NCI-H1105 treated with DMSO at 0.1 percent for 48 hours (cell line): Measurements from ENCODE around the gene GAL3ST1.
"Not testable (repeated sequence)": the region's sequence is repeated elsewhere in the genome, so short reads cannot be mapped to it uniquely, and the experiment has no call there.

Experiments
- DNase-seq: peaks from one replicate; lab custom pipeline; 2025; lab: John Stamatoyannopoulos, UW

GAL3ST1 gene

DNA sequence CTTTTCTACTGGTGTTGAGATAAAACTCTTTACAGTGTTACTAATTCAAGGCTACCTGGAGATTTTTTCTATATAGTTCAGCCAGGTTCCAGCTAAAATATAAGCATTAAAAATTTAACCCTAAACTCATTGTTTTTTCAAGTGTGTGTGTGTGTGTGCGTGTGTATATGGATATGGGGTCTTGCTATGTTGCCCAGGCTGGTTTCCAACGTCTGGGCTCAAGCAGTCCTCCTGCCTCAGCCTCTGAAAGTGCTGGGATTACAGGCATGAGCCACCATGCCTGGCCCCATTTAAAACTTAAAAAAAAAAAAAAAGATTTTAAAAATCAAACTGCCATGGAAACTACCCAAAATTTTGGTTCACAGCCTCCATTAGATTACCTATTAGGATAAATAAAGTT, 21.7 kb upstream of the GAL3ST1 start:
- no peak for DNase-seq

DNA sequence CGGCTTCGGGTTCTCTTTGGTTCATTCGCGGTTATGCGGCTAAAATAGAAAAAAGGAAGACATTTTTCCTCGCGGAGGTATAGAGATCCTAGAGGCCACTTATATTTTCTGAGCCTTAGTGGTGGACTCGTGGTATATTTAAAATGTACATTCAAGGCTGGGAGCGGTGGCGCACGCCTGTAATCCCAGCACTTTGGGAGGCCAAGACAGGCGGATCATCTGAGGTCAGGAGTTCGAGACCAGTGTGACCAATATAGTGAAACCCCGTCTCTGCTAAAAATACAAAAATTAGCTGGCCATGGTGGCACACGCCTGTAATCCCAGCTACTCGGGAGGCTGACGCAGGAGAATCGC, 17.9 kb upstream of the GAL3ST1 start:
- not testable (repeated sequence) for DNase-seq

DNA sequence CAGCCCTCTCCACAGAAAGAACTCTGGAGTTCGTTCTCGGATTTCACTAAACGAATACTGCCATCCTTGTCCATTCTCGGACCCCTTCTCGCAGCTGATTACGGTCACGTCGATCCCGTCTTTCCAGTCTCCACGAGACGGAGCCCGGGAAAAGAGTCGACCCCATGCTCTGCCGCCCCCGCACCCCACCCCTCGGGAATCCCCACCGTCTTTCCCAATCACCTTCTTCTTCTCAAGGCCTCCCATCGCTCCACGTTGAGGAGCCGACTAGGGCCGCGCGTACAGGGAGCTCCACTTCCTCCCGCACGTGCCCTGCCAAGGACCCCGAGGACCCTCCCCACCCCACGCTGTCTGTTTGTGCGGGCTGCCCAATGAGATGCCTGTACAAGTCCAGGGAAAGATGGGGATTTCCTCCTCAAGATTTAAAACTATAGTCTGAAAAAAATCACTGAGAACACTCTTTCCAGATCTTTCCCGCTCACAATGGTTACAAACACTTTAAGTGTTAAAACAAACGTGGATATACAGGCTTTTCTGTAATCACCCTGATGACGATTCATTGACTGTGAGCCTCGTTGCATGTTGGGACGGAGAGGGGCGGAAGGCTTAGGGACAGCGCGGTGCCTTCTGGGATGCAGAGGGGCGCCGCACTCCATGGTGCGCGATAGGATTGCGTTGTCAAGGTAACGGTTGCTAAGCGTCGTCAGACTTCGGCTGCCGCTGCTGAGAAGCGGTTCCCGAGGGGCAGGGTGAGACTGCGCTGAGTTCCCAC, 17.3 kb upstream of the GAL3ST1 start, which contains the start of gene PES1:
Gene PES1 (minus strand): TSS at position 323 of the 772 bp plus-strand sequence. CDS start 77 bp downstream, at position 246.
- DNase-seq = peak; percentile 98

DNA sequence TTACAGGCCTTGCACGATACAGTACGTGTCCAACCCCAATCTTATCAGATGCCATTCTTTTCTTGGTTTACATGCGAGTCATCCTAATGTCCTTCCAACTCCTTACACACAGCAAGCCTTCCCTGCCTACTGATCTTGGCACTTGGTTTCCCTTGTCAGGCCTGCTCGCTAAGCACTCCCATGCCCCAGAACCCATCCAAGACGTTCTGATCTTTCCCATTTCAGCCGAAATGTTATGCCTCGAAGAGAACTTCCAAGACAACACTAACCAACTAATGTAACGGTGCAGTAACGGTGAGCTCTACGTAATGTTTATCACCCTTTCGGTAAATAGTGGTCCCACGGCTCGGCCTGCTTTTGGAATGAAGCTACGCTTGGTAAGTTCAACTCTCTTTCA, 16.7 kb upstream of the GAL3ST1 start:
- DNase-seq = no peak

DNA sequence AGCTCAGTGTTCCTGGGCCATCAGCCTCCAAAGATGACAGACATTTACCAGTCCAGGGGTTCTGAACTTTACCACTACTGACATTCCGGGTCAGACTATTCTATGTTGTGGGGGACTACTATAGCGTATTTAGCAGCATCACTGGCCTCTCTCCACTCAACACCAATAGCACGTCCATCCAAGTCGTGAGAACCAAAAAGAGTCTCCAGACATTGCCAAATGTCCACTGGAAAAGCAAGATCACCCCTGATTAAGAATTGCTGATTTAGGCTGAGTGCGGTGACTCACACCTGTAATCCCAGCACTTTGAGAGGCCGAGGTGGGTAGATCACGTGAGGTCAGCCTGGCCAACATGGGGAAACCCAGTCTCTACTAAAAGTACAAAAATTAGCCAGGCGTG, 11.9 kb upstream of the GAL3ST1 start:
- no peak for DNase-seq

DNA sequence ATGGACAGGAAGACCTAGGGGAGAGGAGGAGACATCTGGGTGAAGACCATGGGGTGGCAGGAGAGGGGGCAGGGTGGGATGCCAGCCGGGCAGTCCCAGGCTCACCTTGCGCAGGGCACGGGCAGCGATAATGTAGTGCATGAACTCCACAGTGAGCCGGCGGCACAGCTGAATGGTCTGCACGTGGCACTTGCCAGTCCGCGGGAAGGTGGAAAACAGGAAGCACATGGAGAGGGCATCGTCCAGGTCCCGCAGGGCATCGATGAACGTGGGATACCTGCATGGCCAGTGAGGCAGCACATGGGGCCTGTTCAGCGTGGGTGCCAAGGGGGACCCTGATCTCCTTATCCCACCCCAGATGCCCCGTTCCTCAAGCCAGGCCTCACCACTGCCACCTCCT, 10.0 kb upstream of the GAL3ST1 start:
- DNase-seq = no peak

DNA sequence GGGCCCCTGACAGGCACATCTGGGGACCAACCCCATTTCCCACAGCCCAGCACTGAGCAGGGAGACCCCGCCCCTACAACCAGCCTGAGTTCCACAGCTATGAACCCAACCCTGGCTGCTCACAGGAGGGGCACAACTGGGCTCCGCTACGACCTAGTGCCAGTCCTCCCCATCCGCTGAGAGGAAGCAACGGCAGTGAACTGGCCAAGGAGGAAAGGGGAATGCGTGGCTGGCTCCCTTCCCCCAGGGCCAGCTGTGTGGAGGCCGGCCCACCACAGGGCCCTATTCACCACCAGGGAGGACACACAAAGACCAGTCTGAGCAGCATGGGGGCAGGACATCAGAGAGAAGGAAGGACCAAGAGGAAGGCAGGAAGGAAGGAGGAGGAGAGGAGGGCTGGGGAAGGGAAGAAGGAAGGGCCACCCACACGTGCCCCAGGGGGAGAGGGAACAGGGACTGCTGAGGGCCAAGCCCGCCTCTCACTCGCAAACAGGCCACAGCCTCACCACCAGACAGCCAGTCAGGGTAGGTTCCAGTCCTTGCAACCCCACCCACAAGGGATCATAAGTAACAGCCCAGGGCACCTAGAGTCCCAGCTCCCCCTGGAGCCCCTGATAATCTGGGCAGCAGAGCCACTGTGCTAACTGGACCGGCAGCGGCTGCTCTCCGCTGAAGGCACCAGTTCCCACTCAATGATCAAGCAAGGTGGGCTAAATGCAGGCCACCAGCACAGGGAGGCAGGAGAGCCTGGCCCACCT, 8.5 kb upstream of the GAL3ST1 start:
- DNase-seq = no peak

DNA sequence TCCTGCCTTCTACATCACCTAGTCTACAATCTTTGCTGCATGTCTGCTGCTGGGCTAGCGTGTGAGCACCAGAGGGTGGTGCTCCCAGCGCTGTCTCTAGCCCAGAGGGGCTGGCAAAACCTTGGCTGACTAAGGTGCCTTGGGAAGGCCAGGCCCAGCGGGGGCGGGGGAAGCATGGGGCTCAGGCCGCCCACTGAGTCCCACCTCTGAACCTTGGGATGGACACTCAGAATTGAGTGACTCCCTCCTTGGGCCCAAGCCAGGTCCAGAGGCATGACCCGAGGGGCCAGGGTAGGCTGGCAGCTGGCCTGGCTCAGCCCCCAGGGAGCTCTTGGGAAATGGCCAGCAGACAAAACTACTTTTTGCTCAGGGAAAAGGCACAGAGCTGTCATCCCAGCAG, 7.6 kb upstream of the GAL3ST1 start:
- no peak for DNase-seq

DNA sequence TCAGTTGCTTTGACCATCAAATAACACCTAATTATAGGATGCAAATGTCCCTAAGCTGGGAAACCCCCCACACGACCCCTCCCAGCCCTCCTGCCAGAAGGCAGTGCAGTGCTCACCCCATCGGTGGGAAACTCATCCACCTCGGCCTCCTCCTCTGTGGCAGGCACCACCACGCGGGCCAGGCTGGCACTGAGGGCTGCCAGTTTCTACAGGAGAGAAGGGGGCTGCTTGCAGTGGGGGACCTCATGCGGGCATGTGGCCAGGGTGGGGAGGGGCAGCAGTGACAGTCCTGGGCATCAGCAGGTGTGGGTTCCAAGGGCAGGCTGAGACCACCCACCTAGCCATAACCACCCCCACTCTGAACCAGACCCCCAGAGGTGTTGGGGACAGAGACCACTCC, 6.4 kb upstream of the GAL3ST1 start:
- DNase-seq = no peak

DNA sequence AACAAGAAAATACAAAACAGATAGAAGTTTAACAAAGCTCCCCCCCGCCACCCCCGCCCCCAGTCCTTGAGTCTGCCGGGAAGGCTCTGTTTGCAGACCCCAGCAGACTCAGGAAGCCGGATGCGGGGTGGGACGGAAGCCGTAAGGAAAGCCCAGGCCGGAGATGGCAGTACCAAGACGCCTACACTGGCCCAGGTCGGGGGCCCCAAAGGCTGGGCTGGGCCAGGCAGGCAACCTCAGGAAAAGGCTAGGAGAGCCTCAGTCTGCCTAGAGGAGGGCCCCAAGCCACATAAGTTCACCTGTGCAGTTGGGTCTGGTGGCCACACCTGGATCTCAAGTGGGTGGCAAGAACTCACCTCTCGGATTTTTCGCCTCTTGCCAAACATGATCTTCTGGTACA, 4.0 kb upstream of the GAL3ST1 start:
- DNase-seq = no peak

DNA sequence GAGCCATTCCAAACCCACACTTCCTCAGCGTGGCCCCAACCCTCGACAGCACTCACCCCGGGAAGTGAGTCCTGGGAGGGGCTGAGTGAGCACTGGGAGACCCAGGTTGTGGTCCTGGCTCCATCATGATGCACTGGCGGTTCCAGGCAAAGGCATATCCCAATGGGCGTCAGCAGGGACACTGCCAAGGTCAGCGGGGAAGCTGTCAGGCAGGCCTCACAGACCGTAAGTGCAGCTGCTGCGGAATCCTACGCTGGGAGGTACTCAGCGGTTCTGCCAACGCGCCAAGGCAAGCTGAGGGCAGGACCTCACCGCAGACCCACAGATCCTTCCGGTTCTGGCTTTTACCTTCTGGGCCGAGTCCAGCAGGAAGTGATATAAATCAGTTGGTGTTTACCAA, 1.4 kb upstream of the GAL3ST1 start:
- no peak for DNase-seq

DNA sequence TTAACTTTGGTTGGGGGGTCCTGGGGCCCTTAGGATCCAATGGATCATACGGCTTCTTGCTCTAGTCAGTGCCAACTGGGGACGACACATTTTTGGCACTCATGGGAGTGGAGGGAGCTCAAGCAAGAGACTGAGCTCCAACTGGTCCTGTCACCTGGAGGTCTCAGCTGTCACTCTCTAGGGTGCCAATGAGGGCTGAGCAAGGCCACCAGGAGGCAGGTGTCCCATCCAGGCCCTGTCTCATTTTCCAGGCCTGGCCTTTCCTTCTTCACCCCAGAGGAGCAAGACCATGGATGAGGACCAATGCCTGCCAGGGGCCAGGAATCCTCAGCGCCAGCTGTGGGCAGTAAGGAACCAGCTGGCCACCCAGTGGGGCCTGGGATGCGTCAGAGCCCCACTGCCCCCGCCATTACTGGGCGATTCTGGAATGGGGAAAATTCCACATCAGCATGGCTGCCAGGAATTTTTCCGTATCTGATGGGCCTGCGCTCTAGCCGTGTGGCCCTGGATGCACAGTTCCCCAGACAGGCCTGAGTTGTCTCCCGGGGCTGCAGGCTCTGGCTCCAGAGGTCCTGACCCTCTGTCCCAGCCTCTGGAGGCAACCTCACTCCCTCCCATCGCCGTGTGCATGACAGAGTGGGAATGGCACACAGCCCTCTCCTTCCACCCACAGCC, 669 bp upstream of the GAL3ST1 start:
- DNase-seq = no peak

DNA sequence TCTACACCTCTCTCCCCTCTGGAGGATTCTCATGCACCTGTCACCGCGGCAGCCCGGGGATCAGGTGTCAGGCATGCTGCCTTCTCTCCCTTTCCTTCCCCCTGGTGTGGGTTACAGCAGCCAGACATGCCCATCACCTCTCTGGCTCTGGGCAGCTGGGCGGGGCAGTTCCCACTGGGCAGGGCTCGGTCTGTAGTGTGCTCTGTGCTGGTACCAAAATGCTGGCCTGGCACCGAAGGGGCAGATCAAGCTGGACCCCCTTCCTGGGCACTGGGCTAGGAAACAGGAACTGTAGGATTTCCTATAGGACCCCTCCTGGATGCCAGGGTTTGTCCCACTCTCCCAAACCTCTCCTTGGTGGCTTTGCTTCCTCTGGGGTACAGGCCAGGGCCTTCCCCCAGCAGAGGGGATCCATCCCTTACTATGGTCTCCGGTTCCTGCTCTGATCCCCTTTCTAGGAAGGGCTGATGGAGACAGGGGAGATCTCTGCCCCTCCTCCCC, 821 bp downstream of the GAL3ST1 start:
- peak; percentile 17 for DNase-seq

DNA sequence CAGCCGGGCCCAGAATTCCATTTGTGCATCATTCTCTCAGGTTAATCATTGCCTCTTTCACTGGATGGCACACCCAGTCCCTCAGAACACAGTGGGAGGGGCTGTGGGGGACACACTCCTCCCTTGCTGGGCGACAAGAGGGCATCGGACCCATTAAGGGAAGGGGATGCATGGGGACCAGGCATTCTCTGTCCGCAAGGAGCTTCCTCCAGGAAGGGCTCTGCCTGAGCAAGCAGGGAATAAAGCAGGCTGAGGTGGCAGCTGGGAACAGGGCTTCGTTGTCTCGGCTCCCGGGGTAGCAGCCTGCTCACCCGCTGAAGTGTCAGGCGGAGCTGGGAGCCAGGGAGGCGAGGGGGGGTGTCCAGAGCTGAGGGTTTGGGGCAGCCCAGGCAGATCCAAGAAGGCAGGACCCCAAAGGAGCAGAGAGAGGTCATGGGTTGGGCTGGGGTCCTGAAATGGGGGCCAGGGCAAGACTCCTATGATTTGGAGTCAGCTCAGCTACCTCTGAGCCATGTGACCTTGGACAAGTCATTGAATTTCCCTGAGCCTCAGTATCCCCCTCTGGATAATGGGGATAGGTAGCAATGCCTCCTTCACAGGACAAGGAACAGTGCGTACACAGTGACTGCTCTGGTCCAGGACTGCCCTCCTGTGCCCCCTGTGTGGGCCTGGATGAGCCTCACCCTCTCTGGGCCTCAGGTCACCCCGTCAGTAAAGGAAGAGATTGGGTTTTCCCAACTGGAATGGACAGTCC, 1.4 kb downstream of the GAL3ST1 start:
- DNase-seq = no peak

DNA sequence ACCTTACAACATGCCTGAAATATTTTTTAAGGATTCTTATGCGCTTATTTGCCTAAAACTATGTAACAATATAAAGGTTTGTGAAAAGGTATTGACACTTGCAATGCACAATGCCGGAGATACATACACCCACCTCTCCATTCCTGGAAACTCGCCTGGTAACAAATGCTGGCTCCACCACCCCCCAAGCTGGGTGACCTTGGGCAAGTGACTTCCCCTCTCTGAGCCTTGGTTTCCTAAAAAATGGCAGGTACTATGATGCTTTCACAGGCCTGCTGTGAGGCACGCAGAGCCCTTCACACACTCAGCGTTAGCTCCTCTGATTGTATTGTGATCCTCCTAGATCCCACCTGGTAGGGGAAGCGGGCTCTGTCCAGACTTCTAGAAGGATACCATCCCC, 2.3 kb downstream of the GAL3ST1 start:
- no peak for DNase-seq

DNA sequence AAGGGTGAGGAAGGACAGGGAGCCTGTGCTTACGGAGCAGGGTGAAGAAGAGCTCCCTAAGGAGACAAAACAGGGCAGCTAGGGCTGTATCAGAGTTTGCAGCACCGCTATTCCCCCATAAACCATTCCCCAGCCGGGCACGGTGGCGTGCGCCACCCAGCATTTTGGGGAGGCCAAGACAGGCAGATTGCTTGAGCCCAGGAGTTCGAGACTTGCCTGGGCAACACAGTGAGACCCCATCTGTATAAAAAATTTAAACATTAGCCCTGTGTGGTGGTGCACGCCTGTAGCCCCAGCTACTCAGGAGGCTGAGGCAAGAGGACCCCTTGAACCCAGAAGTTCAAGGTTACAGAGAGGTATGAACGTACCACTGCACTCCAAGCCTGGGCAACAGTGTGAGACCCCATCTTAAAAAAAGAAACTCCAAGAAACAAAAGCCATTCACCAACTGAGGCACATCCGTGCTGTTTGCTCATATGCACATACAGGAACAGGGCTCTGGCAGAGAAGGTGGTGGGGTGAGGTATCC, 4.7 kb downstream of the GAL3ST1 start:
- DNase-seq = no peak

DNA sequence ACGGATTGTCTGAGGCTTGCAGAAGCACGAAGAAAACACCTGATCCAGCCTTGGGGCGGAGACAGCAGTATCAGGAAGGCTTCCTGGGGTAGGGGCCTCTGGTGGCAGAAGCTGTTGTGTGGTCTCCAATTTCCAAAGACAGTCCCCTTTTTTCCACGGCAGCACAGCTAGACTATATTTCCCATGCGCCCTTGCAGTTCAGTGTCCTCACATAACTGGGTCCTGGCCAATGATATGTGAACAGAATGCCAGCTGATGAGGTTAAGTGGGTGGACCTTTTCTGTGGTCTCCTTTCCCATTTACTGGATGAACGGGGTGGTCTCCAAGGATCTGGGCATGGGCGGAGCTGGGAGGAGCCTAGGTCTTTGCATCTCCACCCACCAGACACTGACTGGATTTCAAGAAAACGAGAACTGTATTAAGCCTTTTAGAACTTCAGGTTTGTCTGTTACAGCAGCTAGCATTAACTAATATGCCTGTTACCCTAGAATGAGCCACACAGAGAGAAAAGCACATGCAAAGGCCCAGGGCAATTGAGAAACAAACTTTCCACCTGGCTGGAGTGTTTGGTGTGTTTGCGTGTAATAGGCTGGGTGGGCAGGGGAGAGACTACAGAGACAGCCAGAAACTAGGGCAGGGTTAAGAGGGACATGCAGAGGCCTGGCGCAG, 6.2 kb downstream of the GAL3ST1 start:
- DNase-seq = no peak

DNA sequence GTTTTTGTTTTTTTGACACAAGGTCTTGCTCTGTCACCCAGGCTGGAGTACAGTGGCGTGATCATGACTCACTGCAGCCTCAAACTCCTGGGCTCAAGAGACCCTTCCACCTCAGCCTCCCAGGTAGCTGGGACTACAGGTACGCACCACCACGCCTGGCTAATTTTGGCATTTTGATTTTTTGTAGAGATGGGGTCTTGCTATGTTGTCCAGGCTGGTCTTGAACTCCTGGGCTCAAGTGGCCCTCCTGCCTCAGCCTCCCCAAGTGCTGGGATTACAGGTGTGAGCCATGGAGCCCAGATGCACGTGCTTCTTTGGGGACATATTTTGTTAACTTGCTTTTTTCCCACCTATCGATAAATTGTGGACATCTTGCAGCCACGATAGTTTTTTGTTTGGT, 7.2 kb downstream of the GAL3ST1 start:
- DNase-seq = not testable (repeated sequence)

DNA sequence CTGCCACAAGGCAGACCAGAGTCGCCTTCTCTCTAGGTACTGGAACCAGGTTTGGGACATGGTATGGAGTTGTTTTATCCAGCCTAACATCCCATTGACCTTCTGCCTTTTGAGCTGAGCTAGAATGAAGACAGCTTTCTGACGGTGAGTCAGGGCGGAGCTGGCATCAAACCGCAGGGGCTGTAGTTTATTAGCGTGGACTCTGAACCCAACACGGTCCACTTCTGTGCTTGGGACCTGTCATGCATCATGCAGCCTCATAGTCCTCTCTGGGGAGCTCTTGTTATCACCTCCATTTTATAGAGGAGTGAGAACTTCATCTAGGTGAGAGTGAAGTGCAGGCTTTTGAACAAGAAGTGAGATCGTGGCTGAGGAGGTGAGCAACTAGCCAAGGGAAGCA, 8.3 kb downstream of the GAL3ST1 start:
- DNase-seq = no peak

DNA sequence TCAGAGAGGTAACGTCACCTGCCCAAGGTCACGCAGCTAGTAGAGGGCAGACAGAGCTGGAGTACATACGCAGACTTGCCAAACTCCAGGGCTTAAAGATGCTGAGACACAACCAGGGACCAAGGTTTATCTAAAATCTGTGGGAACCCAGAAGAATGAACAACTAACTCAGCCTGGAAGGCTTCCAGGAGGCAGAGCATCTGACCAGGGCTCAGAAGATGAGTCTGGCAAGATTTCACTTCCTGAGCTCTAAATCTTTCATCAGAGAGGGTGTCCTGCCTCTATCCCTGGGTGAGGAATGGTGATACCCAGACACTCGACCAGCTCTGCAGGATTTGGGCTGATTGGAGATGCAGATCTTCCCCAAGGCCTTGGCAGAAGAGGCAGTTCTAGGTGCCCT, 9.1 kb downstream of the GAL3ST1 start:
- no peak for DNase-seq

DNA sequence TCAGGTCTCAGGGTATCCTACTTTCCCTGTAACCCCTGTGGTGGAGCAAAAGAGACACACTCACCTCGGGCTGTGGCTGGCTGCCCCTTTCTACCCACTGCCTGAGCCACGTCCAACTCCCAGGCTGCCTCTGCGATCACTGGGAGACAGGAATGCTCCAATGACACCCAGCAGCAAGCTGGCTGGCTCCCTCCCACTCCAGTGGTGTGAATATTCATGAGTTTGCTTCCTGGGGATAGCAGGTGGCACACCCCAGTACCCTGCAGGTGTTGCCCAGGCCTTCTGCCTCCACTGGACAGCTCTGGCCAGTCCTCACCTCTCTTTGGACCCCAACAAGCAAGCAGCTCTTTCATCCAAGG, 9.7 kb downstream of the GAL3ST1 start:
- no peak for DNase-seq
